GM12878 (cell line): ENCODE data around the gene SPATS2L.

Experiments used
- CEBPZ ChIP-seq: fragments of 150-350 bp; IDR thresholded peaks from 2 replicates; pipeline ENCODE4 v1.6.1; 2016; ENCODE audit warnings: low read depth, low read length
- EGR1 ChIP-seq, 2 experiments: IDR thresholded peaks; 1 replicate in 1 of 2; 2 replicates in 1 of 2; pipeline ENCODE4 v1.6.1; 2011 to 2012; ENCODE audit warnings: low read depth in 2 of 2, low read length in 2 of 2, borderline replicate concordance in 1 of 2, mild to moderate bottlenecking in 1 of 2, moderate library complexity in 1 of 2
- FOXM1 ChIP-seq: IDR thresholded peaks from 2 replicates; pipeline ENCODE4 v1.6.1; 2012; ENCODE audit warnings: low read depth, mild to moderate bottlenecking, inconsistent platforms, low read length, moderate library complexity
- JUNB ChIP-seq: IDR thresholded peaks from 2 replicates; pipeline ENCODE4 v1.6.1; 2016; ENCODE audit warnings: antibody characterized with exemption, mild to moderate bottlenecking
- NFYA ChIP-seq: IDR thresholded peaks from 2 replicates; pipeline ENCODE4 v1.6.1; 2011; ENCODE audit warnings: low read depth, mild to moderate bottlenecking, low read length, improper control_type of control experiment, borderline replicate concordance
- NR2C2 ChIP-seq: IDR thresholded peaks from 2 replicates; pipeline ENCODE4 v1.6.1; 2011; ENCODE audit warnings: borderline replicate concordance, low read depth; ENCODE audit not compliant: control insufficient read depth, insufficient read length
- REST ChIP-seq: IDR thresholded peaks from 2 replicates; pipeline ENCODE4 v1.6.1; 2012; ENCODE audit warnings: mild to moderate bottlenecking, low read depth, low read length
- SIN3A ChIP-seq: IDR thresholded peaks from 2 replicates; pipeline ENCODE4 v1.6.1; 2012; ENCODE audit warnings: low read depth, low read length, improper control_type of control experiment
- TF ChIP-seq, protein P1 (sequence below): fragments of 450-650 bp; IDR thresholded peaks from 2 replicates; pipeline ENCODE4 v1.6.1; 2018; ENCODE audit warnings: mild to moderate bottlenecking, low read depth, moderate library complexity; ENCODE audit not compliant: partially characterized antibody
- TF ChIP-seq, protein P2 (sequence below): IDR thresholded peaks from 2 replicates; pipeline ENCODE4 v1.6.1; 2011; ENCODE audit warnings: borderline replicate concordance, low read depth, mild to moderate bottlenecking, moderate library complexity, mixed read lengths, low read length; ENCODE audit not compliant: insufficient read depth; ENCODE audit errors: extremely low read length
- TF ChIP-seq, protein P3 (sequence below): fragments of 450-650 bp; formaldehyde crosslinking; IDR thresholded peaks from 2 replicates; pipeline ENCODE4 v1.5.0; 2022; ENCODE audit warnings: mild to moderate bottlenecking, missing genetic modification characterization
- TF ChIP-seq, protein P4 (sequence below): IDR thresholded peaks from 2 replicates; pipeline ENCODE4 v1.6.1; 2012; ENCODE audit warnings: low read depth, low read length, improper control_type of control experiment

- TF ChIP-seq, protein P1, sequence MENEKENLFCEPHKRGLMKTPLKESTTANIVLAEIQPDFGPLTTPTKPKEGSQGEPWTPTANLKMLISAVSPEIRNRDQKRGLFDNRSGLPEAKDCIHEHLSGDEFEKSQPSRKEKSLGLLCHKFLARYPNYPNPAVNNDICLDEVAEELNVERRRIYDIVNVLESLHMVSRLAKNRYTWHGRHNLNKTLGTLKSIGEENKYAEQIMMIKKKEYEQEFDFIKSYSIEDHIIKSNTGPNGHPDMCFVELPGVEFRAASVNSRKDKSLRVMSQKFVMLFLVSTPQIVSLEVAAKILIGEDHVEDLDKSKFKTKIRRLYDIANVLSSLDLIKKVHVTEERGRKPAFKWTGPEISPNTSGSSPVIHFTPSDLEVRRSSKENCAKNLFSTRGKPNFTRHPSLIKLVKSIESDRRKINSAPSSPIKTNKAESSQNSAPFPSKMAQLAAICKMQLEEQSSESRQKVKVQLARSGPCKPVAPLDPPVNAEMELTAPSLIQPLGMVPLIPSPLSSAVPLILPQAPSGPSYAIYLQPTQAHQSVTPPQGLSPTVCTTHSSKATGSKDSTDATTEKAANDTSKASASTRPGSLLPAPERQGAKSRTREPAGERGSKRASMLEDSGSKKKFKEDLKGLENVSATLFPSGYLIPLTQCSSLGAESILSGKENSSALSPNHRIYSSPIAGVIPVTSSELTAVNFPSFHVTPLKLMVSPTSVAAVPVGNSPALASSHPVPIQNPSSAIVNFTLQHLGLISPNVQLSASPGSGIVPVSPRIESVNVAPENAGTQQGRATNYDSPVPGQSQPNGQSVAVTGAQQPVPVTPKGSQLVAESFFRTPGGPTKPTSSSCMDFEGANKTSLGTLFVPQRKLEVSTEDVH, result no peak
- TF ChIP-seq REST (no peak), SIN3A (no peak), EGR1 (IDR thresholded peaks at IDR 0.05; ENCODE audit: borderline replicate concordance in 1 of 2, low read depth in 2 of 2, low read length in 2 of 2) (no peak), FOXM1 (no peak), CEBPZ (no peak), NR2C2 (no peak), NFYA (no peak), JUNB (no peak)
- TF ChIP-seq, protein P2, sequence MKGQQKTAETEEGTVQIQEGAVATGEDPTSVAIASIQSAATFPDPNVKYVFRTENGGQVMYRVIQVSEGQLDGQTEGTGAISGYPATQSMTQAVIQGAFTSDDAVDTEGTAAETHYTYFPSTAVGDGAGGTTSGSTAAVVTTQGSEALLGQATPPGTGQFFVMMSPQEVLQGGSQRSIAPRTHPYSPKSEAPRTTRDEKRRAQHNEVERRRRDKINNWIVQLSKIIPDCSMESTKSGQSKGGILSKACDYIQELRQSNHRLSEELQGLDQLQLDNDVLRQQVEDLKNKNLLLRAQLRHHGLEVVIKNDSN, result no peak
- TF ChIP-seq, protein P3, sequence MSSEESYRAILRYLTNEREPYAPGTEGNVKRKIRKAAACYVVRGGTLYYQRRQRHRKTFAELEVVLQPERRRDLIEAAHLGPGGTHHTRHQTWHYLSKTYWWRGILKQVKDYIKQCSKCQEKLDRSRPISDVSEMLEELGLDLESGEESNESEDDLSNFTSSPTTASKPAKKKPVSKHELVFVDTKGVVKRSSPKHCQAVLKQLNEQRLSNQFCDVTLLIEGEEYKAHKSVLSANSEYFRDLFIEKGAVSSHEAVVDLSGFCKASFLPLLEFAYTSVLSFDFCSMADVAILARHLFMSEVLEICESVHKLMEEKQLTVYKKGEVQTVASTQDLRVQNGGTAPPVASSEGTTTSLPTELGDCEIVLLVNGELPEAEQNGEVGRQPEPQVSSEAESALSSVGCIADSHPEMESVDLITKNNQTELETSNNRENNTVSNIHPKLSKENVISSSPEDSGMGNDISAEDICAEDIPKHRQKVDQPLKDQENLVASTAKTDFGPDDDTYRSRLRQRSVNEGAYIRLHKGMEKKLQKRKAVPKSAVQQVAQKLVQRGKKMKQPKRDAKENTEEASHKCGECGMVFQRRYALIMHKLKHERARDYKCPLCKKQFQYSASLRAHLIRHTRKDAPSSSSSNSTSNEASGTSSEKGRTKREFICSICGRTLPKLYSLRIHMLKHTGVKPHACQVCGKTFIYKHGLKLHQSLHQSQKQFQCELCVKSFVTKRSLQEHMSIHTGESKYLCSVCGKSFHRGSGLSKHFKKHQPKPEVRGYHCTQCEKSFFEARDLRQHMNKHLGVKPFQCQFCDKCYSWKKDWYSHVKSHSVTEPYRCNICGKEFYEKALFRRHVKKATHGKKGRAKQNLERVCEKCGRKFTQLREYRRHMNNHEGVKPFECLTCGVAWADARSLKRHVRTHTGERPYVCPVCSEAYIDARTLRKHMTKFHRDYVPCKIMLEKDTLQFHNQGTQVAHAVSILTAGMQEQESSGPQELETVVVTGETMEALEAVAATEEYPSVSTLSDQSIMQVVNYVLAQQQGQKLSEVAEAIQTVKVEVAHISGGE (CRISPR knock-in tag), result no peak
- TF ChIP-seq, protein P4, sequence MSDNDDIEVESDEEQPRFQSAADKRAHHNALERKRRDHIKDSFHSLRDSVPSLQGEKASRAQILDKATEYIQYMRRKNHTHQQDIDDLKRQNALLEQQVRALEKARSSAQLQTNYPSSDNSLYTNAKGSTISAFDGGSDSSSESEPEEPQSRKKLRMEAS, result no peak
Observed at GRCh38 chr2:200350850-200351285, 44.4 kb downstream of the SPATS2L start.
